GM12878 (cell line): ENCODE results near the gene DDX23.

ENCODE experiments used
- FOXM1 ChIP-seq: IDR thresholded peaks from 2 replicates; pipeline ENCODE4 v1.6.1; 2012; ENCODE audit warnings: low read depth, mild to moderate bottlenecking, inconsistent platforms, low read length, moderate library complexity
- POLR2AphosphoS5 ChIP-seq: IDR thresholded peaks from 2 replicates; pipeline ENCODE4 v1.6.1; 2011; ENCODE audit warnings: mild to moderate bottlenecking, low read length, inconsistent platforms
- TF ChIP-seq, protein P1 (sequence below): fragments of 450-650 bp; IDR thresholded peaks from 2 replicates; pipeline ENCODE4 v1.6.1; 2014; ENCODE audit warnings: mild to moderate bottlenecking

DNA sequence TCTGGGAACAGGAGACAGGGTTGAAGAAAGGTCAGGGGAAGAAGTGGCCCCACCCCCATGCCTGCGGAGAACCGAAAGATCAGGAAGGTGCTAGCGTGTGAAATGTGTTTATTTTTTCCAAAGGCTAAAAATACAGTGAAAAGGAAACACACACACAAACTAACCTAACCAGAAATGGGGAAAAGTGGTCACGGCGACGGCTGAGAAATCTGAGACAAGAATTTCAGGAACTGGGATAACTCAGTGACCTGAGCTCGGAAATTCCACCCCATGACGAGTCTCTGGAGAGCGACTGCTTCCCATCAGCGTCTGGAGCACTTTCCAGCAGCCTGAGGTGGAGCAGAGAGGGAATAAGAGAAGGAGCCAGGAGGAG, 30.3 kb upstream of the DDX23 start:
- TF ChIP-seq, protein P1, sequence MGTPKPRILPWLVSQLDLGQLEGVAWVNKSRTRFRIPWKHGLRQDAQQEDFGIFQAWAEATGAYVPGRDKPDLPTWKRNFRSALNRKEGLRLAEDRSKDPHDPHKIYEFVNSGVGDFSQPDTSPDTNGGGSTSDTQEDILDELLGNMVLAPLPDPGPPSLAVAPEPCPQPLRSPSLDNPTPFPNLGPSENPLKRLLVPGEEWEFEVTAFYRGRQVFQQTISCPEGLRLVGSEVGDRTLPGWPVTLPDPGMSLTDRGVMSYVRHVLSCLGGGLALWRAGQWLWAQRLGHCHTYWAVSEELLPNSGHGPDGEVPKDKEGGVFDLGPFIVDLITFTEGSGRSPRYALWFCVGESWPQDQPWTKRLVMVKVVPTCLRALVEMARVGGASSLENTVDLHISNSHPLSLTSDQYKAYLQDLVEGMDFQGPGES: no peak
- TF ChIP-seq FOXM1: no peak
- no peak for TF ChIP-seq POLR2AphosphoS5
